ENCODE data around the gene LIPC.

Gene LIPC

GRCh38 chr15:58404722-58405121 lies 27.1 kb upstream of the LIPC start:
- no peak overlapping the region for H3K27ac ChIP-seq
- DNase-seq (ENCODE audit: low read depth, low spot score): no peak

GRCh38 chr15:58405865-58406264 lies 25.9 kb upstream of the LIPC start:
- no peak for DNase-seq (ENCODE audit: low read depth, low spot score)

GRCh38 chr15:58406811-58407210 lies 25.0 kb upstream of the LIPC start:
- H3K27ac ChIP-seq: no peak overlapping the region
- DNase-seq (ENCODE audit: low read depth, low spot score): no peak

More at GRCh38 chr15:58405865-58406264, 25.9 kb upstream of the LIPC start:
- H3K27ac ChIP-seq: no peak overlapping the region

GRCh38 chr15:58407236-58407775 lies 24.5 kb upstream of the LIPC start:
- H3K27ac ChIP-seq: no peak overlapping the region
- DNase-seq (ENCODE audit: low read depth, low spot score): no peak

- DNase-seq (ENCODE audit: low read depth, low spot score): no peak
- no peak overlapping the region for H3K27ac ChIP-seq
Observed at GRCh38 chr15:58407778-58408177, 24.0 kb upstream of the LIPC start.

- H3K27ac ChIP-seq: no peak overlapping the region
- DNase-seq (ENCODE audit: low read depth, low spot score): no peak
Observed at GRCh38 chr15:58409861-58410260, 21.9 kb upstream of the LIPC start.

- H3K27ac ChIP-seq: no peak overlapping the region
- no peak for DNase-seq (ENCODE audit: low read depth, low spot score)
Observed at GRCh38 chr15:58410353-58410752, 21.4 kb upstream of the LIPC start.

- no peak overlapping the region for H3K27ac ChIP-seq
- DNase-seq (ENCODE audit: low read depth, low spot score): no peak
Observed at GRCh38 chr15:58413253-58413652, 18.5 kb upstream of the LIPC start.

- DNase-seq (ENCODE audit: low read depth, low spot score): no peak
- no peak overlapping the region for H3K27ac ChIP-seq
Observed at GRCh38 chr15:58415636-58416035, 16.2 kb upstream of the LIPC start.

GRCh38 chr15:58416963-58417362 lies 14.8 kb upstream of the LIPC start:
- no peak for DNase-seq (ENCODE audit: low read depth, low spot score)
- H3K27ac ChIP-seq: no peak overlapping the region

GRCh38 chr15:58418135-58418534 lies 13.7 kb upstream of the LIPC start:
- no peak overlapping the region for H3K27ac ChIP-seq
- no peak for DNase-seq (ENCODE audit: low read depth, low spot score)

GRCh38 chr15:58419803-58420524 lies 11.8 kb upstream of the LIPC start:
- no peak overlapping the region for H3K27ac ChIP-seq
- DNase-seq (ENCODE audit: low read depth, low spot score): no peak

GRCh38 chr15:58420579-58421043 lies 11.2 kb upstream of the LIPC start:
- DNase-seq (ENCODE audit: low read depth, low spot score): no peak
- no peak overlapping the region for H3K27ac ChIP-seq

- H3K27ac ChIP-seq: no peak overlapping the region
- no peak for DNase-seq (ENCODE audit: low read depth, low spot score)
Observed at GRCh38 chr15:58423205-58423604, 8.6 kb upstream of the LIPC start.

GRCh38 chr15:58423831-58424608 lies 7.8 kb upstream of the LIPC start:
- DNase-seq (ENCODE audit: low read depth, low spot score): no peak
- no peak overlapping the region for H3K27ac ChIP-seq

GRCh38 chr15:58424722-58425121 lies 7.1 kb upstream of the LIPC start:
- no peak overlapping the region for H3K27ac ChIP-seq

GRCh38 chr15:58425185-58425584 lies 6.6 kb upstream of the LIPC start:
- H3K27ac ChIP-seq: no peak overlapping the region
- DNase-seq (ENCODE audit: low read depth, low spot score): no peak

More at GRCh38 chr15:58424722-58425121, 7.1 kb upstream of the LIPC start:
- no peak for DNase-seq (ENCODE audit: low read depth, low spot score)

- no peak for DNase-seq (ENCODE audit: low read depth, low spot score)
- no peak overlapping the region for H3K27ac ChIP-seq
Observed at GRCh38 chr15:58425834-58426233, 6.0 kb upstream of the LIPC start.

- H3K27ac ChIP-seq: no peak overlapping the region
Observed at GRCh38 chr15:58426501-58426900, 5.3 kb upstream of the LIPC start.

GRCh38 chr15:58427987-58428386 lies 3.8 kb upstream of the LIPC start:
- H3K27ac ChIP-seq: no peak overlapping the region
- no peak for DNase-seq (ENCODE audit: low read depth, low spot score)

More at GRCh38 chr15:58426501-58426900, 5.3 kb upstream of the LIPC start:
- no peak for DNase-seq (ENCODE audit: low read depth, low spot score)

- no peak overlapping the region for H3K27ac ChIP-seq
- DNase-seq (ENCODE audit: low read depth, low spot score): no peak
Observed at GRCh38 chr15:58430224-58430787, 1.5 kb upstream of the LIPC start.

Data from epithelial cell of prostate (primary cell).